Cardiac muscle cell (in vitro differentiated cells and primary cell): ENCODE results near the gene IAPP. TPM values are rescaled to one million over a fixed set of nuclear protein-coding genes. Genes with fewer than 3 reads are reported as not detected.

Experiments used
- DNase-seq, 2 donors: peaks; one replicate each; pipeline versions ENCODE4 v3.0.0 to v3.0.0-alpha.2; 2010 to 2017; ENCODE audit warnings: low read depth in 1 of 2, low spot score in 1 of 2
- H3K27ac ChIP-seq: fragments of 200-600 bp; sonication (generic); 2 replicates; pipeline ENCODE4 v1.5.1; 2016
- H3K27me3 ChIP-seq: fragments of 200-600 bp; sonication (generic); 2 replicates; pipeline ENCODE4 v1.6.0; 2016; ENCODE audit warnings: control low read depth
- H3K36me3 ChIP-seq: fragments of 200-600 bp; sonication (generic); 2 replicates; pipeline ENCODE4 v1.5.1; 2016; ENCODE audit warnings: control low read depth
- H3K4me1 ChIP-seq: fragments of 200-600 bp; sonication (generic); 2 replicates; pipeline ENCODE4 v1.8.1; 2017; ENCODE audit warnings: low read depth, mild to moderate bottlenecking, mixed run types
- H3K4me3 ChIP-seq: fragments of 200-600 bp; sonication (generic); 2 replicates; pipeline ENCODE4 v1.5.1; 2016; ENCODE audit warnings: mild to moderate bottlenecking
- H3K9me3 ChIP-seq: fragments of 200-600 bp; sonication (generic); 2 replicates; pipeline ENCODE4 v1.5.1; 2017; ENCODE audit warnings: low read depth, mild to moderate bottlenecking, control low read depth
- CTCF ChIP-seq: IDR thresholded peaks from 2 replicates; pipeline ENCODE4 v1.5.1; 2012; ENCODE audit warnings: low read depth, mild to moderate bottlenecking, low read length
- polyA plus RNA-seq: library from polyadenylated mRNA; unstranded; fragments of >200 nt; fragmentation: Nextera tagmentation; extraction: Ambion mirVana; gene quantifications from 2 replicates; pipeline ENCODE4 v1.2.1, GENCODE V29; 2016
- total RNA-seq: library from RNA; depleted of rRNA; stranded (reverse); fragments of >200 nt; gene quantifications from 2 replicates; pipeline ENCODE4 v1.2.3, GENCODE V29; 2016

Gene IAPP
- total RNA-seq: 0.09 and 0.14 TPM in 2 replicates
- not detected in 2 replicates for polyA plus RNA-seq

GRCh38 chr12:21372602-21373001, at the start of gene IAPP:
TSS of gene IAPP (plus strand) at chr12:21372902. CDS start at chr12:21373352, 450 bp downstream.
- Histone ChIP-seq H3K27me3 (no peaks in the 10 kb centered on the region), H3K4me1 (no peaks in the 10 kb centered on the region), H3K27ac (no peak within 1 kb of the TSS), H3K36me3 (no peaks in the 10 kb centered on the region), H3K9me3 (no peaks in the 10 kb centered on the region), H3K4me3 (no peak within 1 kb of the TSS)
- no peak for DNase-seq
- TF ChIP-seq CTCF: no peak

GRCh38 chr12:21323736-21324135, 49.0 kb upstream of the IAPP start:
- Histone ChIP-seq H3K27ac (no peak overlapping the region), H3K4me3 (no peak overlapping the region), H3K36me3 (no peaks in the 10 kb centered on the region), H3K9me3 (no peaks in the 10 kb centered on the region), H3K27me3 (no peaks in the 10 kb centered on the region), H3K4me1 (no peaks in the 10 kb centered on the region)
- TF ChIP-seq CTCF: no peak
- no peak for DNase-seq

GRCh38 chr12:21324551-21324950, 48.2 kb upstream of the IAPP start:
- Histone ChIP-seq H3K9me3 (no peaks in the 10 kb centered on the region), H3K27ac (no peak overlapping the region), H3K4me3 (no peak overlapping the region), H3K36me3 (no peaks in the 10 kb centered on the region), H3K27me3 (no peaks in the 10 kb centered on the region), H3K4me1 (no peaks in the 10 kb centered on the region)
- DNase-seq: no peak
- TF ChIP-seq CTCF: no peak

GRCh38 chr12:21328578-21328977, 44.1 kb upstream of the IAPP start:
- no peaks in the 10 kb centered on the region for H3K9me3 ChIP-seq
- H3K4me1 ChIP-seq: no peaks in the 10 kb centered on the region
- DNase-seq: no peak
- no peaks in the 10 kb centered on the region for H3K36me3 ChIP-seq
- H3K27me3 ChIP-seq: no peaks in the 10 kb centered on the region
- no peak overlapping the region for H3K4me3 ChIP-seq
- no peak for TF ChIP-seq CTCF
- no peak overlapping the region for H3K27ac ChIP-seq

- no peak for TF ChIP-seq CTCF
- no peaks in the 10 kb centered on the region for H3K9me3 ChIP-seq
- no peaks in the 10 kb centered on the region for H3K36me3 ChIP-seq
- no peaks in the 10 kb centered on the region for H3K27me3 ChIP-seq
- no peak overlapping the region for H3K4me3 ChIP-seq
- no peak overlapping the region for H3K27ac ChIP-seq
- H3K4me1 ChIP-seq: no peaks in the 10 kb centered on the region
- DNase-seq: no peak
These were observed 41.9 kb upstream of the IAPP start for GRCh38 chr12:21330682-21331253.
